HTR-8/SVneo (cell line): ENCODE results near the gene KIAA1217.
A peak's percentile ranks its signal among the peaks of the same experiment; 100 is the strongest.

Source experiments
- DNase-seq: peaks from one replicate; pipeline ENCODE4 v3.0.0; 2011; ENCODE audit warnings: low spot score, mixed read lengths; ENCODE audit not compliant: insufficient read length
- FAIRE-seq: peaks from 2 replicates; lab custom pipeline; 2011; peaks lifted over from hg19 to GRCh38; lab: Jason Lieb, UNC

The KIAA1217 gene

DNA sequence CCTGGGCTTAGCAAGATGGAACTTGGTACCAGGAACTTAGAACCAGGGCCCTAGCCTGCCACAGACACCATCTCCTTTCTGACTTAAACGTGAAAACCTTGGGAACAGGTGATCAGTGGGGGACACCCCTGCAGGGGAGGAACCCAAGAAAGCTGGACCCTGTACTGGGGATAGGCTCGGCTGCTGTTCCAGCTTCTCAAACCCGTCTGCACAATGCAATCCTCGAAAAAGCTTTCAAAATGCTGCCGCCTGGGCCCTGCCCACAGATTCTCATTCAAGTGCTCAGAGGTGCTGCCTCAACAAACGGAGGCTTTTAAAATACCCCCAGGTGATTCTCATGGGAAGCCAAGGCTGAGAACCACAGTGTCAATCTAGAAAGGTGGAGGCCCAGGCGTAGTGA, 345.1 kb downstream of the KIAA1217 start:
- no peak for FAIRE-seq
- DNase-seq: no peak

DNA sequence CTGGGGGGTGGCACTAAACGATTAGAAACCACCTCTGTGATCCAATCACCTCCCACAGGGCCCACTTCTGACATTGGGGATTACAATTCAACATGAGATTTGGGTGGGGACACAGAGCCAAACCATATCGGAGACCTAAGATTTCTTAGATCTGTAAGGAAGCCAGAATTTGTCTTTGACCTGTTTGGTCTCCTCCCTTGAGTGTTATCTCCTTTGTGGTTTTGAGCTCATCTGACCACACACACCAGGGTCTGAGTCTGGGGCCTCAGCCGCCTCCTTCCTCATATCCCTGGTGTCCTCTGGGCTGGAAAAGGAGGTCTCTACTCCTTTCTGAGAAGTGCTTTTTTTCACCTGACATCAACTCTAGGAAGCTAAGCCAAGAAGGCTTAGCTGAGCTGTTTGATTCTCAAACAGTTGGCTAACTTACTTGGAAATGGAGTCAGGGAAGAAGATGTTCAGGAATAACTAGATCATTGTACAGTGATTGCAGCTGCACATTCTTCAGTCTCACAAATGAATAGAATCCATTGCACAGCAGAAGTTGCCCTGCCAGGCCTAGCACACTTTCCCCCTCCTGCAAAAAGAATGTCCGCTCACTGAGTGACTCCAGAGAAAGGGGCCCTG, 347.3 kb downstream of the KIAA1217 start:
- peak; percentile 54 for FAIRE-seq

DNA sequence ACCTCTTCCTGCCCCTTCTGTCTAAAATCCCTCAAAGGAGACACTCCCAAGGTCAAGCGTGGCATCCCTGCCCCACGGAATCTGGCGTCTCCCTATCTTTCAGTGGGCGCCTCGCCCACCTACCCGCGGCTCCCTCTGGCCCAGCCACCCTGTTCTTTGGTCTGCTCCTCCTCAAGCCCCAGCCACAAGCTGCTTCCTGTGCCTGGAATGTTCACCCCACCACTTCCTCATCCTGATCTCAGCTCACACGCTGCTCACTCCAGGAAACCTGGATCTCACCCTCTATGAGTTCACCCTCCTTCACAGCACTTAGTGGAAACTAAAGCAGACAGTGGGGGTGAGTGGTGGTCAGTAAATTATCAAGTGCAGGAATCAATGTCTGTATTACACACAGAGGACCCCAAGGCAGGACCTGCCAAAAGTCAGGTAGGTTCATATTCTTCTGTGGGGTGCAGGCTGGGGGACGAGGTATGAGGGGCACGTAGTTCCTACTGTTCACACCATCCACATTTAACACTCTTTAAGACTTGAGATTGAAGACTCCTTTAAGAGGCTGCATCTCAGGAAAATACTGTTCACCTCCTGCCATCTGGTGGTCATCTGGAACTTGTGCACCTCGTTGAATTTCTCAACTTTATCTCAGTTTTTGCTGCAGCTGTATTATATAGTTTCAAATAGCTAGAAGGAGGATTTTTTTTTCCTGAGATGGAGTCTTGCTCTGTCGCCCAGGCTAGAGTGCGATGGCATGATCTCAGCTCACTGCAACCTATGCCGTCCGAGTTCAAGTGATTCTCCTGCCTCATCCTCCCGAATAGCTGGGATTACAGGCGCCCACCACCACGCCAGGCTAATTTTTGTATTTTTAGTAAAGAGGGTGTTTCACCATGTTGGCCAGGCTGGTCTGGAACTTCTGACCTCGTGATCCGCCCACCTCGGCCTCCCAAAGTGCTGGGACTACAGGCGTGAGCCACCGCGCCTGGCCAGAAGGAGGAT, 348.1 kb downstream of the KIAA1217 start:
- peak; percentile 95 for FAIRE-seq
- DNase-seq: peak; percentile 69

More for the DNA sequence above, 347.3 kb downstream of the KIAA1217 start:
- no peak for DNase-seq

DNA sequence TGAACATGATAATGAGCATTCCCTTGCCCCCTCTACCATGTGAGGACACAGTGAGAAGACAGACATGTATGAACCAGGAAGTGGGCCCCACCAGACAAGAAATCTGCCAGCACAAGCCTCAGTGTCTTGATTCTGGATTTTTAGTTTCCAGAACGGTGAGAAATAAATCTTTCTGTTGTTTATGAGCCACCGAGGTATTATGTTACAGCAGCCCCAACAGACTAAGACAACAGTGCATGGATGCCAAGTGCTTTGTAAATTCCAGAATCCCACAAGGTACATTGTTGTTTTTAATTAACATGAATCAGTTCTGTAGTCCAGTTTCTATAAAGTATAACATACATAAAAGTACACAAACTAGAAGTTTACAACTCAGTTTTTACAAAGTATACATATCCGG, 352.5 kb downstream of the KIAA1217 start:
- no peak for DNase-seq
- FAIRE-seq: no peak

DNA sequence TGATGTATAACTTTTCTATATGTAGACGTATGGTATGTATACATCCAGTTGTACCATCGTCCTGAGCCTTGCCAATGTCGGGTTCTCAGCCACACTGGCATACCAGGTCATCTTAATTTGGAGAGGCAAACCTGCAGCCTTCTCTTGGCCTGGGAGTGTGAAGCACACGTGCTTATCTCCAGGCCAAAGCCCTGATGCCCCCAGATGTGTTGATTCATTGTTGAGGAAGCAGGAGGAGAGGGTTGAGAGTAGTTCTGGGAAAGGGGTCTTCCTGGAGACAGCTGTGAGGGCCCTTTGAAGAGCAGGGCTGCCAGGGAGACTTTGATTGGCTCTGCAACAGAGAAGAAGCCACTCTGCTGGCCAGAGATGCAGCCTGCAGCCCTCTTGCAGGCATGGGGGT, 359.1 kb downstream of the KIAA1217 start:
- FAIRE-seq: no peak

DNA sequence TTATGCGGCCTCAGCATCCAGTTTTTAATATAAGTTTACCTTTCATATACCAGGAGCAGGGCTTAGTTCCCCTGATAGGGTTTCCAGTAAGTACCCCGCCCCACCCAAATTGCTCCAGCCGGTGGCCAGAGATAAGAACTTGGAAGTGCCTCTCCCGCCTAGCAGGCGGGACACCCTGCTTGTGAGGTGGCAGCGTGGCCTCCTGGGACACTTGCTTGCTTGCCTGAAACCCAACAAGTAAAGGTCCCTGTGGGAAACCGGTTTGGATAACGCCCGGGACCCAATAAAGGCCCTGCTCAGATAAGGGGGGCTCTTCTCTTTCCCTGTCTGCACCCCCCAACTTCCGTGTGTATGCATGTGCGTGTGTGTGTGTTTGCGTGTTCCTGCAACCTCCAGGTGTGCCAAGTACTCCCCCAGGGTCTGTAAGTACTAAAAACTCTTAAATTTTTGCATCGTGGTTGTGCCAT, 360.4 kb downstream of the KIAA1217 start:
- FAIRE-seq: no peak

More for the DNA sequence above, 359.1 kb downstream of the KIAA1217 start:
- no peak for DNase-seq

DNA sequence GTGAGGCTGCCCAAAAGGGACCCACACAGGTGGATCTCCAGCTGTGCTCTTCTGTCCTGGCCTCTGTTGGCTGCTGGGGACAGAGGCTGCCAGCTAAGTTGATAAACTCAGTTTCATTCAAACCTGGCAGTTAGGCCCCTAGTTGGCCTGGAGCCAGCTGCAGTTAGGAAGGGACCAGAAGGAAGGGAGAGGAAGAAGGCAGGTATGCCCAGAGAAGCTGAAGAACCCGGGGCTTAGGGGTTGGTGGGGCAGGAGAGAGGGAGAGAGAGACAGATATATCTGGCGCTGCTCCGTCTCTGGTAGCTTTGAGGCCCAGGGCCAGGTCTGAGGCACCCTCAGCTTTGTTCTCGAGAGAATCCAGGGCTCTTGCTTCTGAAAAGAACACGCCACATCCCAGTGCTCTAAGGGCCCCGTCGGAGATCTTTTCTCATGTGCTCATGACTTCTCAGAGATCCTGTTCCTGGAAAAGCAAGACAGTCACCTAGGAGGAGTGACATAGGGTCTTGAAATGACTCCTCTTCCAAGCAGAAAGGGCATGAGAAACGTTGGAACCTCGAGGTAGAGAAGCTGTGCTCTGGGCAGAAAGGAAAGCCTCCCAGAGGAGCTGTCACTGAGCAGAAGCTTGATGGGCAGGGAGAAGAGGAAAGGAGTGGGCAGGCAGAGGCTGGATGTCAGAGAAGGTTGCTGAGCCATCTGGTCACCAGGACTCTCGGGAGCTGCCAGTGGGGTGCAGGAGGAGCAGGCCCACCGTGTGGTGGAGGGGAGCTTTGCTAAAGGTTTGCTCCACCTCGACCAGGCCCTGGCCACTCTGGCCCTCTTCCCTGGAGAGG, 361.1 kb downstream of the KIAA1217 start:
- FAIRE-seq: no peak

More for the DNA sequence above, 360.4 kb downstream of the KIAA1217 start:
- DNase-seq: no peak

DNA sequence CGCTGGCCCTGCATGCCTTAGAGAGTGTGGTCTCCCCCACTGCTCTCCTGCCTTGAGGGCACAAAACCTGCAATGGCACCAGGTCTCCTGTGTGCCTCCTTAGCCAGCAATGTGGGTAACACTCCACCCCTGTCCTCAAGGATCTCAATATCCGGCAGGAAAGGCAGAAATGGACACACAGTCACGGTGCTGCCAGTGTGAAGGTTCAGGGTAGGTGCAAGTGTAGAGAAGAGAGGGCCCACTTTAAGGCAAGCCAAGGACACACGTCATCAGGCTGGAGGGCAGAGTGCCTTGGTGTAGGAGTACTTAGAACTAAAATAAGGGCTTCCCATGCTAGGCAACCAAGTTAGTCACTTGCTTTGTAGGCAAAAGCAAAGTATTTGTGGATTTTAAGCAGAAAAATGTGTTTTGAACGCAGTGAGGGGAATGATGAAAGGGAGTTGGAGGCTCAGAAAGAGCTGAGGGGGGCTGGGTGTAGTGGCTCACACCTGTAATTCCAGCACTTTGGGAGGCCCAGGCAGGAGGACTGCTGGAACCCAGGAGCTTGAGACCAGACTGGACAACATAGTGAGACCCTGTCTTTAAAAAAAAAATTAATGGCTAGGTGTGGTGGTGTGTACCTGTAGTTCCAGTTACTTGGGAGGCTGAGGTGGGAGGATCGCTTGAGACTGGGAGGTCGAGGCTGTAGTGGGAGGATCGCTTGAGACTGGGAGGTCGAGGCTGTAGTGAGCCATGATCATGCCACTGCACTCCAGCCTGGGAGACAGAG, 361.9 kb downstream of the KIAA1217 start:
- FAIRE-seq (peak; percentile 23), DNase-seq (no peak)

More for the DNA sequence above, 361.1 kb downstream of the KIAA1217 start:
- DNase-seq: no peak

DNA sequence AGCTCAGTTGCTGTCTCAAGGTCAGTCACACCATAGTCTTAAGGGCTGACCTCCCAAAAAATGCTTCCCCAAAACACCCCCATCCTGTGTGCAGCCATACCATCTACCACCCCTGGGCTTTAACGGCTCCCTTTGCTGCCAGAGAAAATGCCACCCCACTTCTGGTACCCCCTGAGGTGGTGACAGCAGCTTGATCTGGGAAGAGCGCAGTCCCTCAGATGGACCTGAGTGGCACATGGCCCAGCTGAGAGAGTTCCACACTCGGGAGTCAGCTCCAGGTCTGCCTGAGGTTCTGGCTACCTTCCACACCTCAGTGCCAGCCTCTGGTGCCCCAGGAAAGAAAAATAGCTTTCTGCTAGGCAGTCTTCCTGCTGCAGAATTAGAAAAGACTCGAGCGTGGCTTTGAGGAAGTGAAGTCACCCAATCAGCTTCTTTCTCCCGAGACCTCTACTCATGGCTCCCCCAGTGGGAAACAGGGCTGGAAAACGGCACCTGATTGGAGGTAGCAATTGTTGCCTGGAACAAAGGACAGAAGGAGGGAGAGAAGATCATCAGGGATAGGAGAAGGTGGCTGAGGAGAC, 363.0 kb downstream of the KIAA1217 start:
- DNase-seq (no peak), FAIRE-seq (no peak)

DNA sequence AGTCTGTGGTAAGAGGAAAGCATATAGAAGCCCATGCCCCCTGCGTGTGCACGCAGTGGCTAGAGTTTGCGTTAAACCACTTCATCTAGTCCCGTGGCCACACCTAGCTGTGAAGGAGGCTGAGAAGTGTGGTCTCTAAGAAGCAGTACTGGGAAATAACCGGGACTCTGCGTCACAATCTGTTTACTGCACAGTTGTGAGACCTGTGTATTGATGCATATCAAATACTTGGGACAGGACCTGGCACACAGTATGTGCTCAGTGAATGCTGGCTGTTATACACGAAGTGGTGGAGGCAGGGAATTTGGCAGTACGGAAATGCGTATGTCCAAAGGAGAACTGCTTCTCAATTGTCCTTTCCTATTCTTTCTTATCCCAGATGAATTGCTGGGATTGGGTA, 365.2 kb downstream of the KIAA1217 start:
- FAIRE-seq (no peak), DNase-seq (no peak)

DNA sequence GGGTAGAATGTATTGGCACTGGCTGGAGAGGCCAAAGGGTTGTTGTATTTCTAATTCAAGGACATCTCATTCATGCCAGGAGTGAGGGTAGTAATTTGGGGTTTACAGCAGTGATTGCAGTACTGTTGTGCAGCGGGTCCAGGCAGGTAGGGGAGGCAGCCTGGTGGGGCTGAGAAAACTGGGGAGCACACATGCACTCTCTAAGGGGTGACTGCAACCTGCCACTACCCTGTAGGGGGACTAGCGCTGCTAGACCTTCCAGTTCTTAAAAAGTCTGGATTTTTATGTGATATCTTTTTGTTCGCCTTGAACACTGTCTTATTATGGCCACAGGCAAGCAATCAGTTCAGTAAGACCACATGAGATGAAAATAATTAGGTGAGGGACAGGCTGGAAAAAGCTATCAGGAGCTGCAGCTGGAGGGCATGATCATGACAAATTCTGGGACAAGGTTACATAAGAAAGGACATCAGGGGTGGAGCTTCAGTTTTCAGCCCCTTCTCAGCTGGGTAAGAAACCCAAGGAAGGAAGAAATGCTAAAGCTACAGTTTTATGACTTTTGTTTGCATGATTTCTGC, 365.7 kb downstream of the KIAA1217 start:
- FAIRE-seq (no peak), DNase-seq (no peak)

DNA sequence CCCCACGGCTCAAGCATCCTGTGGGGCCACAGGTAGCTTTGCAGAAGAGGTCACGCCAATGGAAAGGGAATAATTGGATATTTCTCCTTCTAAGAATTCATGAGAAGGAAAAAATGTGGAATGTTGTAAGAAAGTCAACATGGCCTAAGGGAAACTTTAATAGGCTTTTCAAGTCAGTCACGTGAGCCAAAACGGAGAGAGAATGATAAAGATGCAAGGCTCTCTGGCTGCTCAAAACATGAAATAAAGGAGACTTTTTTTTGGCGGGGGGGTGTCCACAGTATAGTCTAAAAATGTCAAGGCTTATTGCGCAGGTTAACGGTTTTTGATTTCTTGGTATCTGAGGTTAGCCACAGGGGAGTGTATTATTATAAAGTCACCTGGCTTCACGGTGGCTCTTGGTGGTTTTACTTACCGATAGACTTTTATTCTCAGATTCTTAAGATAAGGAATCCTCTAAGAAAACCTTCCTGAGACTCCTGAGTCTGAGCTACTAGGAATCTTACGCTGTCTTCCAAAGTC, 366.6 kb downstream of the KIAA1217 start:
- DNase-seq (no peak), FAIRE-seq (no peak)

DNA sequence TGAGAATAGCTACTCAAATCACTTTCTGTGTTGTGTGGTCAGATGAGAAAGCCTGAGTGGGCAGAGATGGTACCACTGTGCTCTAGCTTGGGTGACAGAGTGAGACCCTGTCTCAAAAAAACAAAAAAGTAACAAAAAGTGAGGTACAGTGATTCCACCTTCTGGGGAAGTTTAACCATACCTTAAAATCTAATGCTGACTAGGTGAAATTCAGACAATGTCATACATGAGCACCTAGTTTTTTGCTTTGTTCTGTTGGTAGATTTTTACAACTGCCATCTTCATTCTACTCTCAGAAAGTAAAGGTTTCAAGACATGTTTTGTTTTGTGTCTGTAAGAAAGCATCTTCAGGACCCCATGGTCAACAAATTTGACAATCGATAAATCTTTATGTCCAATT, 370.5 kb downstream of the KIAA1217 start:
- DNase-seq: no peak
- no peak for FAIRE-seq

DNA sequence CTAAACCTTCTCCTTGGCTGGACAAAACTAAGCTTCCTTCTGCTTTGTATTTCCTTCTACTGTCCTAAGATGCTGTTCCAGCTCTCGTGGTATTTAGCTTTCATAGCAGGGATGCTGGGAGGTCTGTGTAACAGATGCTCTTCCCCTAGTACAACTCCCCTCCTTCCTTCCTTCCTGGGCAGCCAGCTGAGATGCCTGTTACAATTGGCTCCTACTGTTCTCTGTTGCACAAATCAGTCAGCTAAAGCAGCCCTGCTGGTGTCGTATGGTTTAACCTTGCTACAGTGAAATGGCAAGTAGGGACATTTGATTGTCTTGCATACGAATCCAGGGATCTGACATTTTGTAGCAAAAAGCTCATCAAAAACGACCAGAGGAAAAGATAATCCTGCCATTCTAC, 371.0 kb downstream of the KIAA1217 start:
- peak; percentile 13 for FAIRE-seq
- no peak for DNase-seq

DNA sequence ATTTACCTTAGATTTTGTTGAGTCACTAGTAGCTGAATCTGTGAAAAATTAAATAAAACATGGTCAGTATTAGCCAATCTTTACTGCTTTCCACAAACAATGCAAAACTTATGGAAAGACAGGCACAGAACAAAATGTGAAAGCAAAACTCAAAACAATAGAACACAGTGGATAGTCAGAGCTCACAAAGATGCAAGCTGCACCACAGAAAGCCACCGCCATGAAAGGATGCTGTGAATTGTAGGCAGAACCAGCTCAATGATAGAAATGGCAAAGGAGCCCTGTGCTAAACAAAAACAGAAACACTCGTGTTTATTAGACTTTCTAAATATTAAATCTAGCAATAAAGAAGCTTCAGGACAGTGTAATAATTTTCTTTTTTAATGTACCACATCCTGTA, 380.3 kb downstream of the KIAA1217 start:
- FAIRE-seq (no peak), DNase-seq (no peak)

DNA sequence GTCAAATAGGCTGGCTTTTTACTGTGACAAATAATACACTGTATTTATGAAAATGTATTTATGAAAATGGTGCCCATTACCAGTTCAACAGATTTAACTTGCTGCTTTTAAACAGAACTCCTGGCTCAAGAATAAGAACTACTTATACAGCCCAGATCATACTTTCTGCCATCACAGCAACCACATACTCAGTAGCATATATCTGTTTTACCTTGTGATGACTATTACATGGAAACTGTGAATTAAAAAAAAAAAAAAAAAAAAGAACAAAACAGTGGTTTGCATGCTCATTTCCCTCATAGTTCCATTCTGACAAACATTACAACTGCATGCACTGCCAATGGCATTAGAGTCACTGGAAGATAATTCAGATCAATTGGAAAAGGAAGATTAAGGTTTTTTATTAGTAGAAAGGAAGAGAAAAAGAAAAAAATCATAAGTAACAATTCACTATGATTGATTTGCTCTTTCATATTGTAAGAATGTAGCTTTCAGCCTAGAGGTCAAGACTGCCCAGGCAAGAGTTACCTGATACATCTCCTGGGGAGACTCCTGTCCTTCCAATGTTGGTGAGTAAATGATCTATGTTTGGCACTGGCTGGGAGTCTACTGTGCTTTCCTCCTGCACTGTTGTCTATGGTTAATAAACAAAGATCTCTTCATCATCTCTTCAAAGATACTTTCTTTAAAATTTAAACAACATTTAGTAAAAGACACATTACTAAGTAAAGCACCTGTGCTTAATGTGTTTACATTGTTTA, 381.9 kb downstream of the KIAA1217 start:
- no peak for DNase-seq
- FAIRE-seq: no peak

DNA sequence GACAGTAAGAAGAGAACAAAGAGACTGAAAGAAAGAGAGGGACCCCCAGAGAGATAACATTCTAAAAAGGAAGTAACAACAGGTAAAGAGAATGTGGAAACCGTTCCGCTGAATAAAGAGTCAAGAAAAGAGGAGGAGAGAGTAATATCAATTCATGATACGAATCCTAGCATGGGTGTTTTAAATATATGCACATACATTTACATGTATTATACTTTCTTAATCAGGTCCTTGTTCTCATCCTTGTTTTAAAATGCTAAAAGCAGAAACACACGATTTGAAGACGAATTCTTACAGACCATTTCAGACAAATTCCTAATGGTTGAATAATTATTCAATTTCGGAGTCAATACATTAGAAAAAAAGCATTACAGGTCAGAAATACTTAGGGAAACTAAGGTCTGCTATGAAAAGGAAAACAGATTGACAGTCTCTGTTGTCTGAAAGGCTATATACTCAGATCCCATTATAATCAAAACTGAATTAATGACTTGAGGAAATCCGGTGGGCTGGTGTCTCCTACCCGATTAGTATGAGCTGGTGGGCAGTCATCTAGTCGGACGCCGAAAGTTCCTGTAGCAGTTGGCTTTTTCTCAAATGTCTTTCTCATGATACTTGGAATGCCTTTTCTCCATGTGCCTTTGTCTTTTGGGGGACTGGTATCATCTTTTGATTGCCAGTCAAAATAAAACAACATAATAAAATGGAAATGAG, 387.4 kb downstream of the KIAA1217 start:
- FAIRE-seq (no peak), DNase-seq (no peak)
